Lower lobe of right lung (tissue), 2 donors: ENCODE results near the gene KANK3. TPM values are rescaled to one million over a fixed set of nuclear protein-coding genes. Genes with fewer than 3 reads are reported as not detected.

Source experiments
- ATAC-seq, 2 donors: fragments of 200-7000 bp; cut with Tn5 transposase; one replicate each; pipeline ENCODE4 v1.9.1; 2020 to 2022; ENCODE audit warnings: mild to moderate bottlenecking in 2 of 2, moderate library complexity in 2 of 2
- DNase-seq: peaks from one replicate; pipeline ENCODE4 v3.0.0-alpha.2; 2020
- H3K27ac ChIP-seq: fragments of 200-600 bp; one replicate; pipeline ENCODE4 v1.8.0; 2022
- H3K27me3 ChIP-seq: fragments of 200-600 bp; one replicate; pipeline ENCODE4 v1.8.0; 2022; ENCODE audit warnings: low read depth
- H3K36me3 ChIP-seq: fragments of 200-600 bp; one replicate; pipeline ENCODE4 v1.8.0; 2022; ENCODE audit warnings: mild to moderate bottlenecking
- H3K4me1 ChIP-seq: fragments of 200-600 bp; one replicate; pipeline ENCODE4 v1.8.0; 2022
- H3K4me3 ChIP-seq: fragments of 200-600 bp; one replicate; pipeline ENCODE4 v1.8.0; 2022; ENCODE audit warnings: mild to moderate bottlenecking
- H3K9me3 ChIP-seq: fragments of 200-600 bp; one replicate; pipeline ENCODE4 v1.8.0; 2022
- intact Hi-C: fragments of 100-400 bp; cut with DNase I; formaldehyde crosslinking; loops from one replicate; pipeline ENCODE4 v1.11.0; 2022
- long read RNA-seq: library from polyadenylated mRNA; unstranded; transcript quantifications from one replicate; pipeline ENCODE4 v2.0.0, GENCODE V29; 2021
- total RNA-seq: library from RNA; stranded (reverse); fragmentation: NEBNext Ultra II Directional; extraction: Animal tissue kit (Norgen Biotek cat#: 25700); gene quantifications from one replicate; pipeline ENCODE4 v1.2.1, GENCODE V29; 2021
- TF ChIP-seq, protein P1 (sequence below): fragments of 200-600 bp; IDR thresholded peaks from one replicate; pipeline ENCODE4 v1.8.0; 2022; ENCODE audit warnings: antibody characterized with exemption, mild to moderate bottlenecking
- donor health status: DM: no; HTN: yes; CAD: no; lungs with severe emphysema.

The KANK3 gene
- 49.0 TPM for total RNA-seq
- long read RNA-seq, transcript KANK3-203 (11 exons, 2,672 nt): minor isoform, 5 of 514 reads
- long read RNA-seq, transcript KANK3-201 (11 exons, 2,787 nt): major isoform, 290 of 514 reads
- long read RNA-seq, partial matches to known transcripts: 115 of 514 reads
- long read RNA-seq, other reads (novel, unspliced or antisense): 104 of 514 reads

GRCh38 chr19:8342684-8343482 lies at the start of gene KANK3:
TSS of gene KANK3 (minus strand) at chr19:8343262. CDS start at chr19:8337828, 5,434 bp downstream.
- no peaks in the 10 kb centered on the region for H3K9me3 ChIP-seq
- H3K27me3 ChIP-seq: peaks cover 4% of the 10 kb centered on the region
- H3K4me1 ChIP-seq: peaks cover 44% of the 10 kb centered on the region
- no peaks in the 10 kb centered on the region for H3K36me3 ChIP-seq
- TF ChIP-seq, protein P1, sequence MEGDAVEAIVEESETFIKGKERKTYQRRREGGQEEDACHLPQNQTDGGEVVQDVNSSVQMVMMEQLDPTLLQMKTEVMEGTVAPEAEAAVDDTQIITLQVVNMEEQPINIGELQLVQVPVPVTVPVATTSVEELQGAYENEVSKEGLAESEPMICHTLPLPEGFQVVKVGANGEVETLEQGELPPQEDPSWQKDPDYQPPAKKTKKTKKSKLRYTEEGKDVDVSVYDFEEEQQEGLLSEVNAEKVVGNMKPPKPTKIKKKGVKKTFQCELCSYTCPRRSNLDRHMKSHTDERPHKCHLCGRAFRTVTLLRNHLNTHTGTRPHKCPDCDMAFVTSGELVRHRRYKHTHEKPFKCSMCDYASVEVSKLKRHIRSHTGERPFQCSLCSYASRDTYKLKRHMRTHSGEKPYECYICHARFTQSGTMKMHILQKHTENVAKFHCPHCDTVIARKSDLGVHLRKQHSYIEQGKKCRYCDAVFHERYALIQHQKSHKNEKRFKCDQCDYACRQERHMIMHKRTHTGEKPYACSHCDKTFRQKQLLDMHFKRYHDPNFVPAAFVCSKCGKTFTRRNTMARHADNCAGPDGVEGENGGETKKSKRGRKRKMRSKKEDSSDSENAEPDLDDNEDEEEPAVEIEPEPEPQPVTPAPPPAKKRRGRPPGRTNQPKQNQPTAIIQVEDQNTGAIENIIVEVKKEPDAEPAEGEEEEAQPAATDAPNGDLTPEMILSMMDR: no peak
- intact Hi-C loops: no loop called here
- H3K27ac ChIP-seq: peak within 1 kb of the TSS; percentile 97
- peak within 1 kb of the TSS; percentile 79 for H3K4me3 ChIP-seq
- peak; percentile 98 to 99 for ATAC-seq
- peak; percentile 99 for DNase-seq

- peak in 1 of 2 donors; percentile 0 for ATAC-seq
- intact Hi-C loops: no loop called here
- peak overlapping the region; percentile 90 for H3K4me3 ChIP-seq
- H3K36me3 ChIP-seq: no peaks in the 10 kb centered on the region
- H3K27ac ChIP-seq: peak overlapping the region; percentile 73
- no peaks in the 10 kb centered on the region for H3K27me3 ChIP-seq
- peaks cover 73% of the 10 kb centered on the region for H3K4me1 ChIP-seq
- H3K9me3 ChIP-seq: no peaks in the 10 kb centered on the region
- TF ChIP-seq, protein P1: no peak
- DNase-seq: peak; percentile 48
These were observed 49.0 kb upstream of the KANK3 start for GRCh38 chr19:8392017-8392591.

DNA sequence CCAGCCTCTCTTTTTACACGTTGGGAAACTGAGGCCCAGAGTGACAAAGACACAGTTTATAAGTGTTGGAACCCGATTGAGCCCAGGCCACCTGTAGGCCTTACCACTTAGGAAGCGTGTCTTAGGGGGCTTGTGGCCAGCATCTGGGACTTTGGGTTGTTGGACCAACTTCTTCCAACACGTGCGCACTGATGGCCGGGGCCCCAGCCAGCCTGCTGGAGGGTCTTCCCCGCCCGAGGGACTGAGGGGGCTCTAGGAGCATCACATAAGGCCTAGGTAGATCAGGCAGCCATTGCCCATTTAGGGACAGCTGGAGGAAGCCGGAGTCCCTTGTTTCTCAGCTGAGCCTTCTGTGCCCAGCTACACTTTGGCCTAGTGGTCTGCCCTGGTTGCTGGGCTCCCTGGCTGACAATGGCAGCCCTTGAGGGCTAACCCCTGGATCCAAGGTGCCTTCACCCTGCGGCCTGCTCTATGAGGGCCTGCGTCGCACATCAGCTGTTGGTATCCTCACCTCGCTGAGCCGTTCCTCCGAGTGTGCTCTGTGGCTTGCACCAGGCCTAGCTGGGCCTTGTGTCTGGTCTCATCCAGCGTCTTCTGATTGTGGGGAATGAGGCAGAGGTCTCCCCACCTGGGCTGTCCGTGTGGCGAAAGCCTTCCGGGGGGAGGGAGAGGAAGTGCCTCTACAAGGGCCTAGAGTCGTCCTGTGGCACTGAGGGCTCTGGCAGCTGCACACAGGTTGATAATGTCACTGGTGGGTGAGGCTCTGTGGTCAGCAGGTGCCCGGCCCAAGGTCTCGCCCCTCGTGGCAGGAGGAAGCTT lies 48.3 kb upstream of the KANK3 start:
- Histone ChIP-seq H3K27ac (peak overlapping the region; percentile 73), H3K9me3 (no peaks in the 10 kb centered on the region), H3K36me3 (no peaks in the 10 kb centered on the region), H3K4me3 (peak overlapping the region; percentile 90), H3K27me3 (no peaks in the 10 kb centered on the region), H3K4me1 (peaks cover 66% of the 10 kb centered on the region)
- ATAC-seq (no peak), DNase-seq (peak; percentile 53)
- TF ChIP-seq, protein P1: no peak
- intact Hi-C loops: no loop called here

DNA sequence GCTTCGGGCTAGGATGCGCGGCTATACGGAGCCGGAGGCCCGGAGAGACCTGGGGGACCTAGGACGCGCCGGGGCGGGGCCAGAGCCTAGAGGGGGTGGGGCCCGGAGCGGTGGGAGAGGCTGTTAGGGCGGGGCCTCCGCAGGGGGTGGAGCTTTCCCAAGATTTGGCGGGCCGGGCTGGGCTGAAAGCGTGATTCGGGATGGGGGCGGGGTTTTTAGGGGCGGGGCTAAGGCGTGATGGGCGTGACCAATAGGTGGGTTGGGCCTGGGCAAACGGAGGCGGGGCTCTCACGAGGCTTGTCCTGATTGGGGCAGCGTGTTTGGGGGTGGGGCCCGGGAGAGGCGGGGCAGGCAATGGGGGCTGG lies 47.5 kb upstream of the KANK3 start:
- Histone ChIP-seq H3K9me3 (no peaks in the 10 kb centered on the region), H3K4me3 (peak overlapping the region; percentile 90), H3K4me1 (peaks cover 64% of the 10 kb centered on the region), H3K36me3 (no peaks in the 10 kb centered on the region), H3K27ac (peak overlapping the region; percentile 100), H3K27me3 (no peaks in the 10 kb centered on the region)
- intact Hi-C loops: no loop called here
- TF ChIP-seq, protein P1: no peak
- ATAC-seq: peak; percentile 90 to 92
- DNase-seq: peak; percentile 96
